GM18519 (cell line): ENCODE results near the gene PYROXD2.
A peak's percentile ranks its signal among the peaks of the same experiment; 100 is the strongest.

ENCODE experiments used
- ATAC-seq: cut with Tn5 transposase; IDR thresholded peaks from one replicate; pipeline ENCODE4 v1.9.1; 2021; ENCODE audit warnings: mild to moderate bottlenecking, moderate library complexity; ENCODE audit not compliant: unreplicated experiment, low FRiP score

The PYROXD2 gene

GRCh38 chr10:98414932-98415730 is at the start of gene PYROXD2:
TSS of gene PYROXD2 (minus strand) at chr10:98415182. CDS start at chr10:98415135, 47 bp downstream.
- no peak for ATAC-seq

DNA sequence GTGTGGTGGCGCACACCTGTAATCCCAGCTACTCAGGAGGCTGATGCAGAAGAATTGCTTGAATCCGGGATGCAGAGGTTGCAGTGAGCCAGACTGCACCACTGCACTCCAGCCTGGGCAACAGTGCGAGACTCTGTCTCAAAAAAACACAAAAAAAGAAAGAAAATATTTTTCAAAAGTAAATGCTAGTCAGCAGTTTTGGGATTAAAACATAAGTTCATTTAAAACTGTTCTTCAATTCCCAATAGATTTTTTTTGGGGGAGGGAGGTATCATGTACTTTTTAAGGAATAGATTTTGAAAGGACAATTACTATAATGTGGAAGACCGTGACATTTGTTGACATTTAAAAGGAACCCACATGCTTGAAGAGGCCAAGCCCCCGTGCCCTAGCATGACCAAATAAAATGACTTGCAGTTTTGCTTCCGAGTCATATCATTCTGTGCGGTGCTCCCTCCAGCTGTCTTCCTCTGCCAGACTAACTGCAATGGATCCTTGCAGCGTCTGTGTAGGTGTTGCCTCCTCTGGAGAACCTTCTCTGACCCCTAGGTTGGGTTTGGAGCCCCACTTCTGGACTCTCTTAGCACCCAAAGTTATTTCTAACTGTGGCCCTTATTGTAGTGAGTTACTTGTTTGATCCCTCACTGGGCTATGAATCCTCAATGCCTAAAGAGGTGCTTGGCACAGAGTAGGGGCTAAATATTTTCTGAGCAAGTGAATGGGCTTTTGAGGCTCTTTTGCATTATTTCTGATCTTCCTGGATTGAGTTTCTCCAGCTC is 49.2 kb upstream of the PYROXD2 start:
- no peak for ATAC-seq

DNA sequence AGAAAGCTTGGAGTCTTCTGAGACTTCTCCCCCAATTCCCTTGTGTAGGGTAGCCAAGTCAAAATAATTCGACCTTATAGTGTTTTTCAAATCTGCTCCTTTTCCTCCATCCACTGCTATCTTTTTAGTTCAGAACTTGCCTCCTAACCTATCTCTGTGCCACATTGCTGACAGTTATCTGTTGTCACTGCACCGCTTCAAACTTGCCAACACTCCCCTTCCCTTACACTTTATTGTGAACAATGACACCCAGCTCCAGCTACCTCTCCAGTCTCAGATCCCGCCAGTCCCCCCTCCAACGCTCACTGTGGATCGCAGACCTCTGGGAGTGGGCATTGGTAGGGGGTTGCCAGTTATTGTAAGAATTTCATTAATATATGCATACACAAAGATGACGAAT is 48.0 kb upstream of the PYROXD2 start:
- no peak for ATAC-seq

- no peak for ATAC-seq
Observed at GRCh38 chr10:98461500-98461842, 46.5 kb upstream of the PYROXD2 start.

DNA sequence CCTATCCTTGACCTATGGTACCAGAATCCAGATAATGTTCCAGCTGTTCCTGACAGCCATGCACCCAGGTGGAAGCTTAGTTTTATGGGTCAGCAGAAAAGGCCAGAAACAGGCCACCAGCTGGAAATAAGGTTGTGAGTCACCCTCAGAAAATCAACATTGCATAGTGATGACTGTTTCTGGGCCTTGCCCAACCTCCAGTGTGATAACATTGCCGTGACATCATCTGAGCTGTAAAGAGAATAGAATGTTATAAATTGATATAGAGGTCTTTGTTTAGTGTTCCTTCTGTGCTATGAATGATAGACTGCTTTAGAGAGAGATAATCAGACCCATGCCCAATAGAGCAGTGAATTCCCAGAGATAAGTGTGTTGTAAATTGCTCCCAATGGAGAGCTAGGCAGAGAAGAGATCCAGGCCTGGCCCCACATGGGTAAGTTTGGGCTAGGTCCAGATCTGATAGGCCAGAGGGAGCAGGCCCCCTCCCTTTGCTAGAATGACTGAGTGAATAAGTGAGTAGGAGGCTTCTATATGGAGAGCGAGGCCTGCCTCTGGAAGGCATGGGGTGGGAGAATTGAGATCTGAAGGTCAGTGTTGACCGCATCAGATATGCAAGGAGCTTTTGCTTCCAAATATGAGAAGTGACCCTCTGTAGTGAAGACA is 46.0 kb upstream of the PYROXD2 start:
- ATAC-seq, result no peak

GRCh38 chr10:98458809-98459784 is 44.1 kb upstream of the PYROXD2 start:
- no peak for ATAC-seq

DNA sequence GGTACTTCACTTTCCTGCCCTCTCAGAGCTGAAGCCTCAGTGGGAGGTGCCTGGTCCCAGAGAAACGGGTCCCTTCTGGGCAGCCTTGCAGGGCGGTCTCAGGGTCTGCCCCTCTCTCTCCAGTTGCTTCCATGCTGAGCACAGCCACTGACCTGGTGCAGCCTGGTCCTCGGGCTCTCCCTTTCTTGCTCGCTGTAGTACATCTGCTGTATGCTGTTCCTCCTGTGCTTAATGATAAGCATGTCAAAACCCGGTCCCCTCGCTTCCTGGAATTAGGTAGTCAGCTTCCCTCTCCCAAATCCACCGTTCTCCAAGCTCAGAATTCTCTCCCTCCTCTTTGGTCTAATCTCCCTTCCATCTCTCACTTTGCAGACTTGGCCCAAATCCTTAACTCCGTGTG is 42.7 kb upstream of the PYROXD2 start:
- no peak for ATAC-seq

GRCh38 chr10:98456686-98457482 is 41.9 kb upstream of the PYROXD2 start:
- ATAC-seq, result no peak

DNA sequence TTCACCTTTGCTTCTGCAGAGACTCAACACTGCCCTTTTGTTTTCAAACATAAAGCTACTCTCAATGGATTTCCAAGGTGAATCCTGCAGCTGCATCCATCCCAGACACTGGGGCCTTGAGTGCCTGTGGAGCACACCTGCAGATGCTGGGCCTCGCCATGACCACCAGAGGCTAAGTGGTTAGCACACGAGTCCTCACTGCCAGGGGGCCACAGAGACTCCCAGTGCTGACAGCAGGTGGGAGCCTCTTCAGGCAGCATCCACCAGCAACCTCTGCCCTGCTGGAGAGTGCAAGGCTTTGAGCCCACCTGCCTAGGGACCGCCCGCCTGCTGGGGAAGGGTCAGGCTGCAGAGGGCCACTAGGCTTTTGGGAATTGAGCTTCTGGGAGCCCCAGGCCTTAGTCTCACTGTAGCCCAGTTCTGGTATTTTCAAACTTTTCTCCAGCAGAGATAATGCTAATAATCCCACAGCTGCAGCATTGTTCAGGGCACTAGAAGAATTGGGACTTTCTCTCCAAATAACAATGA is 41.1 kb upstream of the PYROXD2 start:
- ATAC-seq, result no peak

- ATAC-seq, result no peak
Observed at GRCh38 chr10:98453729-98454128, 38.7 kb upstream of the PYROXD2 start.

GRCh38 chr10:98450618-98451017 is 35.6 kb upstream of the PYROXD2 start:
- ATAC-seq, result no peak

GRCh38 chr10:98449287-98449686 is 34.3 kb upstream of the PYROXD2 start:
- ATAC-seq, result no peak

- peak; percentile 85 for ATAC-seq
Observed at GRCh38 chr10:98446661-98447221, 31.8 kb upstream of the PYROXD2 start, which contains the start of gene HPS1. TSS of gene HPS1 (minus strand) at chr10:98446935. CDS start at chr10:98443240, 3,695 bp downstream.

DNA sequence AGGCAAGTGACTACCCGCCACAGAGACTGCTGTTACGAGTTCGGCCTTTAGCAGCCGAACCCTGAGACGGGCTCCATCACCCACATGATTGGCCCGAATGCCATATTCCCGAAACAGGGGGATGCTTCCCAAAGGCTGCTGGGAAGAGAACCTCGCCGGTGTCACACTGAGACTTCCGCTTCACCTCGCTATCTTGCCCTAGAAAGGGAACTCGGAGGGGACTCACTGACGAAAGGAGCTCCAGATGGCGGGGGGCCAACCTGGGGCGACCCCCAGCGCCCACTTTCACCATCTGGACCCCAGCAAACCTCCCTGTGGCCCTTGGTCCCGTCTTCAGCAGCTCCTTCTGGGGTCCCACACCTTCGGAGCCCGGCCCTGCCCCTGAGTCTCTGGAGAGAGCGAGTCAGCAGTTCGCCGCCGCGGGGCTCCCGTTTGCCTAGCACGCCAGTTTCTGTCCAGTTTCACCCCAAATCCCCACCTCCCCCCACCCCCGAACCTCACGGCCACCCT is 31.2 kb upstream of the PYROXD2 start:
- no peak for ATAC-seq

- ATAC-seq, result no peak
Observed at GRCh38 chr10:98445200-98445812, 30.3 kb upstream of the PYROXD2 start.

DNA sequence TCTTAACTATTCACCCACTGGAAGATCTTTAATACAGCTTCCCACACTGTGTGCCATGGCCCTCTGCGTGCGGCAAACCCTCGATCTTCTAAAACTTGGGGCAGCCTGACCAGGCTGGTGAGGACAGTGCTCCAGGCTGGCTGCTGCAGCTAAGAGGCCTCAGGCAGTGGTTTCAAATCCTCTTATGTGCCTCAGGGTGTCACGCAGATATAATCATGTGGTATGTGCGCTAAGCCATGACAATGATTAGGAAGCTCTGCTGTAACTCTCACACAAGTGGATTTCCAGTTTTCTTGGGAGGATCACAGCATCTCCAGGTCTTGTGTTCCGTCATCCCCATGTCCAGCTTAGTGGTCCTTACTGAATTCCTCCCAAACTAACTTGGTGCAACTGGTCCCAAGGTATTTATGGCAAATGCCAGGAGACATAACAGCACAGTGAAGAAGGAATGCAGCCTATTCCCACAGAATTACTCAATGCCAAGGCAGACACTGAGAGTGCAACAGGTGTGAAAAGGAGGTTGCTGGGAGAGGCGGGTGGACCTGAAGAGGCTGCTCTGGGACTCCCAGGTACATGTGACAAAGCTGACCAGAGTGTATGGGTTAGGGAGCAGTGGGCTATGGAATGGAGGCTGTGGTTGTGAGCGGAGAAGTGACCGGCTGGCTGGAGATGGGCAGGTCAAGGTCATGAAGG is 29.5 kb upstream of the PYROXD2 start:
- peak; percentile 28 for ATAC-seq

DNA sequence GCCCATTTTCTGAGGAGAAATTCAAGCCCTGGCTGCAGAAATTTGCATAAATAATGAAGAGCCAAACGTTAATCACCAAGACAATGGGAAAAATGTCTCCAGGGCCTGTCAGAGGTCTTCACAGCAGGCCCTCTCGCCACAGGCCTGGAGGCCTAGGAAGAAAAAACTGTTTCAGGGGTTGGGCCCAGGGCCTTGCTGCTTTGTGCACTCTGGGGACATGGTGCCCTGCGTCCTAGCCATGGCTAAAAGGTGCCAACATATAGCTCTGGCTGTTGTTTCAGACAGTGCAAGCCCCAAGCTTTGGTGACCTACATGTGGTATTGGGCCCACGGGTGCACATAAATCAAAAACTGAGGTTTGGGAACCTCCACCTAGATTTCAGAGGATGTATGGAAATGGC is 23.7 kb upstream of the PYROXD2 start:
- ATAC-seq, result no peak

- ATAC-seq, result no peak
Observed at GRCh38 chr10:98436704-98437103, 21.7 kb upstream of the PYROXD2 start.
